HG02973 (cell line): ENCODE measurements around the gene TMEM121.
"Not testable (repeated sequence)": the region's sequence is repeated elsewhere in the genome, so short reads cannot be mapped to it uniquely, and the experiment has no call there.

ENCODE experiments used
- ATAC-seq: cut with Tn5 transposase; IDR thresholded peaks from one replicate; pipeline ENCODE4 v1.9.1; 2021; ENCODE audit warnings: moderate library complexity; ENCODE audit not compliant: unreplicated experiment

TMEM121 gene

GRCh38 chr14:105567164-105568103 lies 41.1 kb downstream of the TMEM121 start:
- ATAC-seq, result not testable (repeated sequence)

- ATAC-seq, result not testable (repeated sequence)
These were observed 41.9 kb downstream of the TMEM121 start for GRCh38 chr14:105568140-105568843.

- ATAC-seq, result no peak
These were observed 42.7 kb downstream of the TMEM121 start for GRCh38 chr14:105568859-105569766.

GRCh38 chr14:105570482-105570881 lies 44.1 kb downstream of the TMEM121 start:
- ATAC-seq, result no peak

GRCh38 chr14:105571181-105571951 lies 45.0 kb downstream of the TMEM121 start:
- not testable (repeated sequence) for ATAC-seq

- ATAC-seq, result not testable (repeated sequence)
These were observed 45.7 kb downstream of the TMEM121 start for GRCh38 chr14:105572063-105572462.

- ATAC-seq, result not testable (repeated sequence)
These were observed 47.5 kb downstream of the TMEM121 start for GRCh38 chr14:105573841-105574240.

GRCh38 chr14:105574411-105574810 lies 48.0 kb downstream of the TMEM121 start:
- ATAC-seq, result peak; percentile 5

- peak; percentile 53 for ATAC-seq
These were observed 48.8 kb downstream of the TMEM121 start for GRCh38 chr14:105575016-105575700.

- ATAC-seq, result no peak
These were observed 50.2 kb downstream of the TMEM121 start for GRCh38 chr14:105576525-105577088.

- no peak for ATAC-seq
These were observed 51.0 kb downstream of the TMEM121 start for GRCh38 chr14:105577314-105577861.

GRCh38 chr14:105578070-105578469 lies 51.7 kb downstream of the TMEM121 start:
- no peak for ATAC-seq

GRCh38 chr14:105579221-105579620 lies 52.8 kb downstream of the TMEM121 start:
- ATAC-seq, result not testable (repeated sequence)
